ENCODE measurements around the gene ELFN2. TPM values are rescaled to one million over a fixed set of nuclear protein-coding genes. Genes with fewer than 3 reads are reported as not detected.

ELFN2 gene
- total and polyA plus RNA-seq, 8 donors: 0.03 to 0.89 (median 0.18) TPM; not detected in 5

DNA sequence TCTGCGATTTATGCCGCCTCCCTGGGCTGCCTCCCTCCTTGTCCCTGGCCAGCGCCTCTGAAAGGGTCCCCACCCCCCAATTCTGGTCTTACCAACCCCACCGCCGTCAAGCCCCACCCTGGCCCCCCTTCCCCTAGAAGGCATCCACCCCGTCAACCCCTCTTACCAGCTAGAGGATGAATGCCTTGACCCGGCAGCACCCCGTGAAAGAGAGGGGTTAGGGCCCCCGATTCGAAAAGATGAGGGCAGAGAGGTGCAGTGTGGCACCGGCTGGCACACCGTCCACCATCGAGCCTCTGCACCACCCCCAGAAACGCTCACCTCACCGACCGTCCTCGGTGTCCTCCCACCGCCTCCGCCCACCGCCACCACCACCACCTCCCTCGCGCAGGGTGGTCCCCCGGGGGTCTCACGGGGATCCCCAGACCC is 559 bp downstream of the ELFN2 start:
- 1 to 10% (median 4%) methylated on average over 7 to 24 of the region's 24 CpGs for WGBS, 5 donors
- Histone ChIP-seq H3K4me1 (peaks cover 12 to 26% (median 23%) of the 10 kb centered on the region in 4 donors), H3K36me3 (no peaks in the 10 kb centered on the region), H3K27me3 (peaks cover 19 to 100% (median 57%) of the 10 kb centered on the region in 3 donors), H3K9me3 (no peaks in the 10 kb centered on the region), H3K4me3 (peak overlapping the region; percentile 40 to 53 (median 50)), H3K27ac (no peak overlapping the region)
- no peak for DNase-seq
- no peak for TF ChIP-seq POLR2A (IDR thresholded peaks at IDR 0.05)
- TF ChIP-seq EP300 (IDR thresholded peaks at IDR 0.05): no peak
- TF ChIP-seq, protein P1, sequence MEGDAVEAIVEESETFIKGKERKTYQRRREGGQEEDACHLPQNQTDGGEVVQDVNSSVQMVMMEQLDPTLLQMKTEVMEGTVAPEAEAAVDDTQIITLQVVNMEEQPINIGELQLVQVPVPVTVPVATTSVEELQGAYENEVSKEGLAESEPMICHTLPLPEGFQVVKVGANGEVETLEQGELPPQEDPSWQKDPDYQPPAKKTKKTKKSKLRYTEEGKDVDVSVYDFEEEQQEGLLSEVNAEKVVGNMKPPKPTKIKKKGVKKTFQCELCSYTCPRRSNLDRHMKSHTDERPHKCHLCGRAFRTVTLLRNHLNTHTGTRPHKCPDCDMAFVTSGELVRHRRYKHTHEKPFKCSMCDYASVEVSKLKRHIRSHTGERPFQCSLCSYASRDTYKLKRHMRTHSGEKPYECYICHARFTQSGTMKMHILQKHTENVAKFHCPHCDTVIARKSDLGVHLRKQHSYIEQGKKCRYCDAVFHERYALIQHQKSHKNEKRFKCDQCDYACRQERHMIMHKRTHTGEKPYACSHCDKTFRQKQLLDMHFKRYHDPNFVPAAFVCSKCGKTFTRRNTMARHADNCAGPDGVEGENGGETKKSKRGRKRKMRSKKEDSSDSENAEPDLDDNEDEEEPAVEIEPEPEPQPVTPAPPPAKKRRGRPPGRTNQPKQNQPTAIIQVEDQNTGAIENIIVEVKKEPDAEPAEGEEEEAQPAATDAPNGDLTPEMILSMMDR (IDR thresholded peaks at IDR 0.05): no peak
- no peak for TF ChIP-seq POLR2AphosphoS5 (IDR thresholded peaks at IDR 0.05)
- intact Hi-C loops (cut with DNase I; ENCODE audit: low total_unique reads): no loop called here

DNA sequence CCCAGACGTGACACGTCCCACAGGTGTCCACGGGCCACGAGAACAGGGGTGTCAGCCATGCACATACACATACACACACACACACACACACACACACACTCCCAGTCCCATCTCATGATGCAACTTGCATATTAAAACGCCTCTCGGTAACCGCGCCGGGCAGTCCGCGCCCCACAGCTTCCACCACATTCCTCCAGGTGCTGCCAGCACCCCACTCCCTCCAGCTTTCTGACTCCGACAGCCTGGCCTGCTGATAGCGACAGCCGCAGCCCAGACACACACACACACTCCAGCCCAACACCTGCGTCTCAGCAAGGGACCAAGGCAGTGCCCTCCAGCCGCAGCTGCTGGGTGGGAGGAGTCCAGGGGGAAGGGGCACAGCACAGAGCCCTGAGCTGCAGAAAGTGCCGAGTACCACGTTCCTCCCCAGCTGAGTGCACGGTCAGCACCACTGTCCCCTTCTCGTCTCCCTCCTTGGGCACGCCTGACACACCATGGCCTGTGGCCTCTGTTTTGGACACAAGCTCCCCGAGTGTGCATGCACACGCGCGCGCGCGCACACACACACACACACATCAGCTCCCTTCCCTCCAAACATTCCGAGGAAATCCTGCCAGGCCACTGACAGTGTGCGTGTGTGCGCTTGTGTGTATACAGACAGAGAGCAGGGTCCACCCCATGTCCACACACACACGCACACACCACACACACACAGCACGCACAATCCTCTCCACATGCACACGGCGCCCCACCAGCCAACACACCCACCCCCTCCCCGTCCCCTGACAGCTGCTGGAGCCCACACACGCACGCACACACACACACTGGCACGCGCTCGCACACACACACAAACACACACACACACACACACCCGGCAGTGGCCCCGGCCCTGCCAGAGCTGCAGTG is 1.2 kb downstream of the ELFN2 start:
- Histone ChIP-seq H3K27ac (no peak overlapping the region), H3K36me3 (no peaks in the 10 kb centered on the region), H3K4me3 (peak overlapping the region in 1 of 4 donors; percentile 6), H3K27me3 (peaks cover 19 to 100% (median 63%) of the 10 kb centered on the region in 3 donors), H3K4me1 (peaks cover 12 to 28% (median 23%) of the 10 kb centered on the region in 4 donors), H3K9me3 (no peaks in the 10 kb centered on the region)
- 12 to 18% (median 14%) methylated on average over 40 to 43 of the region's 43 CpGs for WGBS, 5 donors
- intact Hi-C loops (cut with DNase I; ENCODE audit: low total_unique reads): no loop called here
- no peak for TF ChIP-seq POLR2AphosphoS5 (IDR thresholded peaks at IDR 0.05)
- no peak for TF ChIP-seq POLR2A (IDR thresholded peaks at IDR 0.05)
- no peak for TF ChIP-seq EP300 (IDR thresholded peaks at IDR 0.05)
- peak in 1 of 2 donors; percentile 62 for DNase-seq

DNA sequence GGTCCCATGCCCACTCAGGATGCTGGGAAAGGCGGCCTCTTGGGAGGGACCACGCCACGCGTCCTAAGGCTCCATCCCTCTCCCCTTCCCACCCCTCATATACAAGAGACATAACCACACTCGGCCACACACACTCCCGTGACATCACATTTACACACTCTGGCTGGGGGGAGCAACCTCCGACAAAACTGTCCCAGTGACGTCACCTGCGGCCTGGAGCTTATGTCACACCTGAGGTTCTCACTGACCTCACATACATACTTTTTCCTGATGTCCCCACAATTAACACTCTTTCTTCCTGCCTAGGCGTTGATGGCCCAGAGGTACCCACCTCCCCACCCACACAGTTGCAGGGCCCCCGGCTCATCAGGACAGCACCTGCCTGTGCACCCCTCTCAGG is 1.9 kb downstream of the ELFN2 start:
- Histone ChIP-seq H3K27me3 (peaks cover 19 to 100% (median 68%) of the 10 kb centered on the region in 3 donors), H3K4me3 (no peak overlapping the region), H3K9me3 (no peaks in the 10 kb centered on the region), H3K27ac (no peak overlapping the region), H3K36me3 (no peaks in the 10 kb centered on the region), H3K4me1 (peaks cover 16 to 35% (median 28%) of the 10 kb centered on the region in 4 donors)
- 72 to 82% (median 79%) methylated on average over 11 of the region's 11 CpGs for WGBS, 5 donors
- intact Hi-C loops (cut with DNase I; ENCODE audit: low total_unique reads): no loop called here
- no peak for DNase-seq
- TF ChIP-seq POLR2AphosphoS5 (IDR thresholded peaks at IDR 0.05): no peak
- TF ChIP-seq, protein P1 (IDR thresholded peaks at IDR 0.05): no peak
- TF ChIP-seq EP300 (IDR thresholded peaks at IDR 0.05): no peak

DNA sequence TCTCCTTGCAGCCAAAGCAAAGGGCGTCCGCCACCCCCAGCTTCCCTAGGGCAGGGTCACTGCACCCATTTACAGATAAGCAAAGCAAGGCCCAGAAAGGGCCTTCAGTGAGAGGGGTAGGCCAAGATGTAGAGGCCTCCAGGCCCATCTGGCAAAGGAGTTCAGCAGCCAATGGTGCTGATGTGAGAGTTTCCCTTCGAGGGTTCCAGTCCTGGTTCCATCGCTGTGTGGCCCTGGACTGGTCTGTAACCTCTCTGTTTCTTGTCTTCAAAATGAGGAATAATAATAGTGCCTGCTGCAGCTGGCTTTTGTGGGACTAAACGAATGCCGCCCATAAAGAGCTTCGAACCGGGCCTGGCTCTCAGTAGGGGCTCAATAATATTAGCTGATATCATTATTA is 4.0 kb downstream of the ELFN2 start:
- H3K4me1 ChIP-seq: peaks cover 25 to 51% (median 47%) of the 10 kb centered on the region in 4 donors
- no peak for TF ChIP-seq POLR2A (IDR thresholded peaks at IDR 0.05)
- TF ChIP-seq, protein P1 (IDR thresholded peaks at IDR 0.05): no peak
- TF ChIP-seq POLR2AphosphoS5 (IDR thresholded peaks at IDR 0.05): no peak
- TF ChIP-seq EP300 (IDR thresholded peaks at IDR 0.05): no peak
- no peak overlapping the region for H3K4me3 ChIP-seq
- 83 to 91% (median 86%) methylated on average over 6 to 8 of the region's 8 CpGs for WGBS, 5 donors
- intact Hi-C loops (cut with DNase I; ENCODE audit: low total_unique reads): no loop called here
- no peak overlapping the region for H3K27ac ChIP-seq
- no peaks in the 10 kb centered on the region for H3K36me3 ChIP-seq
- H3K9me3 ChIP-seq: no peaks in the 10 kb centered on the region
- no peak for DNase-seq
- peaks cover 19 to 100% (median 68%) of the 10 kb centered on the region in 3 donors for H3K27me3 ChIP-seq

Measured in stomach (tissue), 9 donors.